Type B pancreatic cell (in vitro differentiated cells): ENCODE measurements around the gene TAS1R1. TPM values are rescaled to one million over a fixed set of nuclear protein-coding genes. Genes with fewer than 3 reads are reported as not detected.

Source experiments
- DNase-seq: peaks from one replicate; pipeline ENCODE4 v3.0.0; 2021; ENCODE audit warnings: mixed read lengths; ENCODE audit not compliant: unreplicated experiment; ENCODE audit errors: extremely low spot score
- H3K27ac Mint-ChIP-seq: 2 replicates; pipeline ENCODE4 v1.8.0; 2021; ENCODE audit warnings: mild to moderate bottlenecking, mixed read lengths
- H3K27me3 Mint-ChIP-seq: 2 replicates; pipeline ENCODE4 v1.8.0; 2021; ENCODE audit warnings: mixed read lengths
- H3K36me3 Mint-ChIP-seq: 2 replicates; pipeline ENCODE4 v1.8.0; 2021; ENCODE audit warnings: mixed read lengths
- H3K4me1 Mint-ChIP-seq: one replicate; pipeline ENCODE4 v1.8.0; 2021; ENCODE audit warnings: mixed read lengths; ENCODE audit not compliant: unreplicated experiment
- H3K4me3 Mint-ChIP-seq: 2 replicates; pipeline ENCODE4 v1.8.0; 2021; ENCODE audit warnings: mild to moderate bottlenecking, mixed read lengths
- H3K9me3 Mint-ChIP-seq: 2 replicates; pipeline ENCODE4 v1.8.0; 2021; ENCODE audit warnings: mixed read lengths
- total RNA-seq: library from RNA; stranded (reverse); gene quantifications from 2 replicates; pipeline ENCODE4 v1.2.1, GENCODE V29; 2021; ENCODE audit warnings: low replicate concordance
- TF ChIP-seq, protein P1 (sequence below): fragments of 200-600 bp; sonication (generic); conservative IDR thresholded peaks from 2 replicates; pipeline ENCODE4 v1.5.0; 2021; ENCODE audit warnings: antibody characterized with exemption, mild to moderate bottlenecking

TAS1R1 gene
- total RNA-seq, 1 donor from 2014 or later, result not detected

GRCh38 chr1:6574025-6574620 lies 19.0 kb downstream of the TAS1R1 start:
- H3K27ac Mint-ChIP-seq, result no peak overlapping the region
- no peak overlapping the region for H3K4me3 Mint-ChIP-seq
- H3K27me3 Mint-ChIP-seq, result peaks cover 36% of the 10 kb centered on the region
- no peak for DNase-seq
- H3K36me3 Mint-ChIP-seq, result no peaks in the 10 kb centered on the region
- H3K4me1 Mint-ChIP-seq, result peaks cover 4% of the 10 kb centered on the region
- H3K9me3 Mint-ChIP-seq, result no peaks in the 10 kb centered on the region
- TF ChIP-seq, protein P1, sequence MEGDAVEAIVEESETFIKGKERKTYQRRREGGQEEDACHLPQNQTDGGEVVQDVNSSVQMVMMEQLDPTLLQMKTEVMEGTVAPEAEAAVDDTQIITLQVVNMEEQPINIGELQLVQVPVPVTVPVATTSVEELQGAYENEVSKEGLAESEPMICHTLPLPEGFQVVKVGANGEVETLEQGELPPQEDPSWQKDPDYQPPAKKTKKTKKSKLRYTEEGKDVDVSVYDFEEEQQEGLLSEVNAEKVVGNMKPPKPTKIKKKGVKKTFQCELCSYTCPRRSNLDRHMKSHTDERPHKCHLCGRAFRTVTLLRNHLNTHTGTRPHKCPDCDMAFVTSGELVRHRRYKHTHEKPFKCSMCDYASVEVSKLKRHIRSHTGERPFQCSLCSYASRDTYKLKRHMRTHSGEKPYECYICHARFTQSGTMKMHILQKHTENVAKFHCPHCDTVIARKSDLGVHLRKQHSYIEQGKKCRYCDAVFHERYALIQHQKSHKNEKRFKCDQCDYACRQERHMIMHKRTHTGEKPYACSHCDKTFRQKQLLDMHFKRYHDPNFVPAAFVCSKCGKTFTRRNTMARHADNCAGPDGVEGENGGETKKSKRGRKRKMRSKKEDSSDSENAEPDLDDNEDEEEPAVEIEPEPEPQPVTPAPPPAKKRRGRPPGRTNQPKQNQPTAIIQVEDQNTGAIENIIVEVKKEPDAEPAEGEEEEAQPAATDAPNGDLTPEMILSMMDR, result no peak

- Mint-ChIP-seq H3K36me3 (no peaks in the 10 kb centered on the region), H3K27ac (no peak overlapping the region), H3K4me3 (no peak overlapping the region), H3K4me1 (peaks cover 11% of the 10 kb centered on the region), H3K27me3 (peaks cover 29% of the 10 kb centered on the region), H3K9me3 (no peaks in the 10 kb centered on the region)
- DNase-seq, result no peak
- TF ChIP-seq, protein P1, result no peak
These were observed 19.7 kb downstream of the TAS1R1 start for GRCh38 chr1:6574818-6575217.

- no peak overlapping the region for H3K4me3 Mint-ChIP-seq
- TF ChIP-seq, protein P1, result no peak
- no peak overlapping the region for H3K27ac Mint-ChIP-seq
- H3K4me1 Mint-ChIP-seq, result peaks cover 27% of the 10 kb centered on the region
- H3K9me3 Mint-ChIP-seq, result no peaks in the 10 kb centered on the region
- no peaks in the 10 kb centered on the region for H3K27me3 Mint-ChIP-seq
- H3K36me3 Mint-ChIP-seq, result no peaks in the 10 kb centered on the region
- no peak for DNase-seq
These were observed 22.9 kb downstream of the TAS1R1 start for GRCh38 chr1:6577831-6578525.

DNA sequence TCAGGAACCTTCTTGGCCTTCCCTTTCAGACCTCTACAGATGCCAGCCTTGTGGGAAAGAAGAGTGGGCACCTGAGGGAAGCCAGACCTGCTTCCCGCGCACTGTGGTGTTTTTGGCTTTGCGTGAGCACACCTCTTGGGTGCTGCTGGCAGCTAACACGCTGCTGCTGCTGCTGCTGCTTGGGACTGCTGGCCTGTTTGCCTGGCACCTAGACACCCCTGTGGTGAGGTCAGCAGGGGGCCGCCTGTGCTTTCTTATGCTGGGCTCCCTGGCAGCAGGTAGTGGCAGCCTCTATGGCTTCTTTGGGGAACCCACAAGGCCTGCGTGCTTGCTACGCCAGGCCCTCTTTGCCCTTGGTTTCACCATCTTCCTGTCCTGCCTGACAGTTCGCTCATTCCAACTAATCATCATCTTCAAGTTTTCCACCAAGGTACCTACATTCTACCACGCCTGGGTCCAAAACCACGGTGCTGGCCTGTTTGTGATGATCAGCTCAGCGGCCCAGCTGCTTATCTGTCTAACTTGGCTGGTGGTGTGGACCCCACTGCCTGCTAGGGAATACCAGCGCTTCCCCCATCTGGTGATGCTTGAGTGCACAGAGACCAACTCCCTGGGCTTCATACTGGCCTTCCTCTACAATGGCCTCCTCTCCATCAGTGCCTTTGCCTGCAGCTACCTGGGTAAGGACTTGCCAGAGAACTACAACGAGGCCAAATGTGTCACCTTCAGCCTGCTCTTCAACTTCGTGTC lies 23.7 kb downstream of the TAS1R1 start:
- no peak for DNase-seq
- TF ChIP-seq, protein P1, result no peak
- Mint-ChIP-seq H3K27me3 (no peaks in the 10 kb centered on the region), H3K36me3 (no peaks in the 10 kb centered on the region), H3K27ac (peak overlapping the region; percentile 97), H3K4me3 (peak overlapping the region; percentile 97), H3K4me1 (peaks cover 27% of the 10 kb centered on the region), H3K9me3 (no peaks in the 10 kb centered on the region)

- Mint-ChIP-seq H3K27ac (peak within 1 kb of the TSS; percentile 97), H3K36me3 (no peaks in the 10 kb centered on the region), H3K4me1 (peaks cover 27% of the 10 kb centered on the region), H3K4me3 (peak within 1 kb of the TSS; percentile 97), H3K27me3 (no peaks in the 10 kb centered on the region), H3K9me3 (no peaks in the 10 kb centered on the region)
- TF ChIP-seq, protein P1, result no peak
- DNase-seq, result peak; percentile 99
These were observed 24.4 kb downstream of the TAS1R1 start, which contains the start of gene ZBTB48 for GRCh38 chr1:6579374-6580118. Gene ZBTB48 (plus strand): TSS chr1:6579994. CDS start chr1:6580610, 616 bp downstream.
